Right renal cortex interstitium (tissue), 3 donors: ENCODE data around the gene PAIP1. TPM values are rescaled to one million over a fixed set of nuclear protein-coding genes. Genes with fewer than 3 reads are reported as not detected.
"Not testable (repeated sequence)": the region's sequence is repeated elsewhere in the genome, so short reads cannot be mapped to it uniquely, and the experiment has no call there.

Experiments
- DNase-seq, 3 donors: peaks; one replicate each; pipeline ENCODE4 v3.0.0-alpha.2; 2013; ENCODE audit warnings: low read depth in 3 of 3, low spot score in 2 of 3
- polyA plus RNA-seq, 3 donors: library from polyadenylated mRNA; unstranded; fragments of 120-200 nt; gene quantifications; one replicate each; pipeline ENCODE4 v1.2.1, GENCODE V29; 2013; ENCODE audit not compliant: insufficient read length in 3 of 3

PAIP1 gene, protein sequence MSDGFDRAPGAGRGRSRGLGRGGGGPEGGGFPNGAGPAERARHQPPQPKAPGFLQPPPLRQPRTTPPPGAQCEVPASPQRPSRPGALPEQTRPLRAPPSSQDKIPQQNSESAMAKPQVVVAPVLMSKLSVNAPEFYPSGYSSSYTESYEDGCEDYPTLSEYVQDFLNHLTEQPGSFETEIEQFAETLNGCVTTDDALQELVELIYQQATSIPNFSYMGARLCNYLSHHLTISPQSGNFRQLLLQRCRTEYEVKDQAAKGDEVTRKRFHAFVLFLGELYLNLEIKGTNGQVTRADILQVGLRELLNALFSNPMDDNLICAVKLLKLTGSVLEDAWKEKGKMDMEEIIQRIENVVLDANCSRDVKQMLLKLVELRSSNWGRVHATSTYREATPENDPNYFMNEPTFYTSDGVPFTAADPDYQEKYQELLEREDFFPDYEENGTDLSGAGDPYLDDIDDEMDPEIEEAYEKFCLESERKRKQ
- 100 to 1,000 TPM; 176 to 193 (median 180) TPM for polyA plus RNA-seq

DNA sequence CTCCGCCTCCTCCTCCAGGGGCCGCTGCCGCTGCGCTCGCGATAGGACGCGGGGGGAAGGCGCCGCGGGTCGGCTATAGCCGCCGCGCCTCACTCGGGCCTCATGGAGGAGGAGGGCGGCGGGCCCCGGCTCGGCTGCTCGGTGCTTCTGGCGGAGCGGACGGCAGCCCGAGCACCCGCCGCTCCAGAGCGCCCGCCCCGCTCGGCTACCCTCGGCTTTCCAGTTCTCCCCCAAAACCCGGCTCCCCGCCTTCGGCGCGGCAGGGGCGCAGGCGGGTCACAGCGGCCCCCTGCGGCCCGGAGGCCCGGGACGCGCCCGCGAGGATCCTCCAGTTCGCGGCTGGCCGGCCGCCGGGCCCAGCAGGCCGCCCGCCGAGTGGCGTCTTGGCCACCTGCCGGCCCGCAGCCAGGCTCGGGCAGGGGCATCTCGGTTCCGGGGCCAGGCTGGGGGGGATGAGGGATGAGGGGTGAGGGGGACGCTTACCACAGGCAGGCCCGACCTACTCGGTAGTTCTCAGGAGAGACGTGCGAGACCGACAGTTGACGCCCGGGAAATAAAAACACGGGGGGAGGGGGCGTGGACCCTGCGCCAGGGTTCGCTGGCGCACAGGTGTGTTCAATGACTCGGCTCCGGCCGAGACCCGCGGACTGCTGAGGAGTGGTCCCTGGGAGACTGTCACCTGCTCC, at the start of gene PAIP1:
Gene PAIP1, minus strand, starts transcription at position 221 of the 686 bp plus-strand sequence. CDS start 231 bp downstream, outside the sequence.
- peak; percentile 43 to 73 (median 73) for DNase-seq

DNA sequence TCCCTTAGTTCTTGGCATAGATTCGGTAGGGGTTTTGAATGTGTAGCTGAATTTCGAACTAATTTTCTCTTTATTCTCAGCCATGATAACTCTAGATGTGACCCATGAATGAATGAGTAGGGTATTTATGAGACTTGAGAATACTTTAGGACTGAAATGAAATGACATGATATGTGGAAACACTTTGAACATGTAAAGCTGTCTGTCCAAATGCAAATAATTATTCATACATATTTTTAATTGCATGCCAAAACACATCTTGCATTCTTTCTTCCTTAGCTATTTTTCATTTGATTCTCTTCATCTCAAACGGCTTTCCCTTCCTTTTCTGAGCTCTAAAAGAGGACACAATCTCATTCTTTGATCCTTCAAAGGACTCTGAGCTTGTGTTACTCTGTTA, 49.5 kb upstream of the PAIP1 start:
- no peak for DNase-seq

DNA sequence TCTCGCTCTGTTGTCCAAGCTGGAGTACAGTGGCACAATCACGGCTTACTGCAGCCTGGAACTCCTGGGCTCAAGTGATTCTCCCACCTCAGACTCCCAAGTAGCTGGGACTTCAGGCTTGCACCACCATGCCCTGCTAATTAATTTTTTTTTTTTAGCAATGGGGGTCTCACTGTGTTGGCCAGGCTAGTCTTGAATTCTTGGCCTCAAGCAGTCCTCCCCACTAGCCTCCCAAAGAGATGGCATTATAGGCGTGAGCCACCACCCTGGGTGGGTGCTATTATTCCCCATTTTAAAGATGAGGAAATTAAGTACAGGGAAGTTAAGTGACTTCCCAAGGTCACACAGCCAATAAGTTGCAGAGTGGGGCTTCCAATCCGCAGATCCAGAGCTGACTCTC, 47.8 kb upstream of the PAIP1 start:
- DNase-seq, result no peak

DNA sequence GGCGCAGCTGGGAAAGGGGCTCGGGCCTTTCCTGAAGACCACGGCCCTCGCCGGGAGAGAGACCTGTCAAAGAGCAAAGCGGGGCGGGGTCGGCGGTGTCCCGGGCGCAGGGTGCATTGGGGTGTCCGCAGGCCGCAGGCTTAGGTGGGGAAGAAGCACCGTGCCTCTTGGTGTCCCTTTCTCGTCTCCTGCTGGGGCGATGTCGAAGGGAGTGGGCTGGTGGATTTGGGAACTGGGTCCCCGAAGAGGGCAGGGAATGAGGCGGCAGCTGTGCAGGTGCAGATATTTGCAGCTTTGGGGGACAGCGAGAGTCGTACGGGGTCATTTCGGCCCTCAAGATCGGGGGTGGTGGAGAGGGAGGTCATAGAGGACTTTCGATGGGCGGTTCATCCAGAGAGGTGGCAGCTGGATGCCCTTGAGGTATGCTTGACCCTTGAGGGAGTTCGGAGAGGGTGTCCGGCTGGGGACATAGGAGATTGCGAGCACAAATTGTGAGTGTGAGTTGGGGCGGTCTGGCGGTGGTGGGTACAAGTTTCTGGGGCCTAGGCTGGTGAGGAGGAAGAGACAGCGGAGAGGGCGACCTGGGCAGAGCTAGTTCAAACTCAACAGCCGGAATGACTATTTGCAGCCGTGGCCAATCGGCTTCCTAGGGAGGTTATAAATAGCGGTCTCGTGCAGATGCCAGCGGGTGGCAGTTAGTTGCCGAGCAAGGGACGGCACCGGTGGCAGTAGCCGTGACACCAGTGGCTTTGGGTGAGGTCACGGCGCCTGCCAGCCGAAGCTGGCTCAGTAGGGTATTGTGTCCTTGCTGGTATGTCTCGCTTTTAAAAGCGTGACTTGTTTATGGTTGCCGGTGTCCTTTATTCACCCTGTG, 46.7 kb upstream of the PAIP1 start:
- DNase-seq, result peak; percentile 20 to 27 (median 21)

DNA sequence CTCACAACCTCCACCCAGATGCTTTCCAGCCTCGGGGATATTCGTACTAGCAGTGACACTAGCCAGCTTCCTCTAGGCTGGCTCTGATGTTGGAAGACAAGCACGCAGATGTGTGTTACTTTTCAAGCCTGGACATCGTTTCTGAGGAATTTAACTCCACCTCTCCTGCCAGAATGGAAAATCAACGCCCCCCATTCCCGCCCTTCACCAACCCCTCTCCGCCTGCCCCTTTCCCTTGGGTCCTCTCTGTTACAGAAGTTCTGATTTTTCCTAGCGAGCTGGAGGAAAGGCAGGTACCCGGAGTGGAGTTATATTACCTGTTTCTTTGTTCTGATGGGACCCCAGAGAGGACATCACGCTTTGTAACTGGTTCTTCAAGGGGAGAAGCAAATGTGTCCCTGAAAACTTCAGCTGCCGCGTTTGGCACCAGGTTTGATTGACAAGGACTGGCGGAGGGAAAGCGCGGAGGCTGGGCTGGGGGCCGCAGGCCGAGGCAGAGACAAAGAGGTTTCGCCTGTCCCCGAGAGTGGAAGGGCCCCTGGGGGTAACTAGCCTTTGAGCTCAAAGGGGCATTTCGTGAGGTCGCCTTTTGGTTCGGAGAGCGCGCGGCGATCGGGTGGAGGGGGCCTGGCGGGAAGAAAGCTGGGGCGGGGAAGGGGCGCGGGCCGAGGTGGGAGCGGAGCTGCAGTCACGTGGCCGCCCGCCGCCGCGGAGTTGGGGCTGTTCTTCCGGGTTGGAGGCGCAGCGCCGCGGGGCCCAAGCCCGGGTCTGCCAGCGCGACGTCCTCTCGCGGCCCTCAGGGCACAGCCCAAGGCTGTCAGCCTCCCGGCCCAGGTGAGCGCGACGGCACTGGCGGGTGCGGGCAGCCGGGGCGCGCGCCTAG, 45.8 kb upstream of the PAIP1 start, which contains the start of gene NNT:
Gene NNT, plus strand, starts transcription at position 720 of the 883 bp plus-strand sequence. CDS start 6,016 bp downstream, outside the sequence.
- peak; percentile 54 to 58 (median 58) for DNase-seq

DNA sequence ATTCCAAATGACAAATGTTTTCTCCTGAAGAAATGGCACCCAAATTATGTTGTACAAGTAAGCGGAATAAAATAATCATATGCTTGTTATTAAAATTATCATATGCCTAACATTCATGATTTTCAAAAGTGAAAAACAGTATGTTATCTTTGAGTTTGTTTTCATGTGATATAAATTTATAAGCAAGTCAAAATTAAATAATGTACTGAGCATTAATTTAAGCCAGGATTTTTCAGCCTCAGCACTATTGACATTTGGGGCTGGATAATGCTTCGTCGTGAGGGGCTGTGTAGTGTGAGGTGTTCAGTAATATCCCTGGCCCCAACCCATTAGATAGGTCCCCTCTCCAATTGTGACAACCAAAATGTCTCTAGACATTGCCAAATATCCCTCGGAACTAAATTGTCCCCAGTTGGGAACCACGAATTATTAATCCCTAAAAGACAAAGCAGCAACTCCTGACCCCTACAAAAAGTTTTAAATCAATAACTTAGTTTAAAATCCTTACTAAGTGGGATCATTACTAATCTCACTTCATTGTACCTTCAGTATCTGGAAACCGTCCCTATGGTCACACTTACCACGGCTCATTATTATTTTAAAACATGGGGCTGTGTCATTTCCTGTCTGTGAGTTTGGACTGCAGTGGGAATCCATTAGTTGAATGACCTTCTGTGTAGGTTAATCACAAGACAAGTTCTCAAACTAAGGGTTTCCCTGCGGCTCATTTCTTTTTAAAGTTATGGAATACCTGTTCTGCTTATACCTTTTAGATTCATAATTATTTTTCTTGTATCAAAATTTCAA, 44.8 kb upstream of the PAIP1 start:
- DNase-seq, result peak in 2 of 3 donors; percentile 2 to 7

DNA sequence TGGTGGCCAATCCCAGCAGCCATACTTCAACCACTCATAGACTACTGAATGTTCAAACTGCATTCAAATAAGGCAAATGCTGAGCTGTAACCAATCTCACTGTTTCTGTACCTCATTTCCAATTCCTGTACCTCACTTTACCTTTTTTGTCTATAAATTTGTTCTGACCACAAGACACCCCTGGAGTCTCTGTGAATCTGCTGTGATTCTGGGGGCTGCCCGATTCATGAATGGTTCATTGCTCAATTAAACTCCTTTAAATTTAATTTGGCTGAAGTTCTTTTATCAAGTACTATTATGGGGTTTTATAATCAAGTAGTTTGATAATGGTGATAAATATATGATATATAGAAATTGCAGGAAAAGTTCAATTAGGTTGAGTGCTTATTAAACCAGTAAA, 42.0 kb upstream of the PAIP1 start:
- not testable (repeated sequence) for DNase-seq

DNA sequence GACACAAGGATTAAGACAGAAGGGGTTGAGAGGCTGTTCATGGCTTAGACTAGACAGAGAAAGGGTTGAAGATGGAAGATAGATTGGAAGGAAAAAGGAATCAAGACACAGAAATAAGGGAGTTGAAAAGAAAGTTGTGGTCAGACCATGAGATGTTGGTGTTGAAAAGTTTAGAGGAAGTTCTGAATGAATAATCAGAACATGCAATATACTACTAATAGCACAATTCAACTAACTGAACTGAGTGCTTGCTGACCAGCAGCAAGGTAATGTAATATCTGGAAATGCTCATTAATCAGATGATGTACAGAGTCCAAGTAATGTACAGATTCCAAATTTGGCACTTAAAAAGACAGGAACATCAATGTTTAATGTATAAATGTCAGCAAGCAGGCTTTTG, 35.5 kb upstream of the PAIP1 start:
- DNase-seq, result no peak

DNA sequence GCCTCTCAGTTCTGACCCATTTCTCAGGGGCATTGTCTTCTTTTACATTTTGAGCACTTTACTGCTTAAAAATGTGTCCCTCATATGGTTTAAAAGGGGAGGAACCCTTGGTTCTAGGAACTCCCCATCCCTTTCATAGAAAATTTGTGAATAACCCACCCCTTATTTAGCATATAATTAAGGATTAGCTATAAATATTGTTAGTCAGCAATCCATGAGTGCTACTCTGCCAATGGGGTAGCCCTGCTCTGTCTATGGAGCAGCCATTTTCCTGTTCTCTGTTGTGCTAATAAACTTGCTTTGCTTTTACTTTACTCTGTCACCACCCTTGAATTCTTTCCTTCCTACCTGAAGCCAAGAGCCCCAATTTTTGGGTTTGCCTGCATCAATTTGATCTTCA, 33.8 kb upstream of the PAIP1 start:
- no peak for DNase-seq

DNA sequence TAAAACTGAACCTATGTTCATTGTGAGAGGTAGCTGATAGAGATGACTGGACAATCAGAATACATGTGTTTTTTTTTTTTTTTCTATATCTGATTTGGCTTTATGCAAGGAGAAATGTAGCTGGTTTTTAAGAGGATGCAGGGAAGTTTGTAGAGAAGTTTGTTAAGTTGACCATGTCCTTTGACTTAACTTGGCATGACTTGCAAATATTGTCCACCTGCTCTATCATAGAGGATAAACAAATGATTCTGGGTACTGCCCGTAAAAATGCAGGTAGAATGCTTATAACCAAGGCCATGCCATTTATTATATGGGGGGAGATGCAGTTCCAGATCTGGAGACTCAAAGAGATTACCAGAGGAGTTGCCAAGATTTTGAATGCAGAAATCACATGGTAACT, 32.4 kb upstream of the PAIP1 start:
- no peak for DNase-seq

DNA sequence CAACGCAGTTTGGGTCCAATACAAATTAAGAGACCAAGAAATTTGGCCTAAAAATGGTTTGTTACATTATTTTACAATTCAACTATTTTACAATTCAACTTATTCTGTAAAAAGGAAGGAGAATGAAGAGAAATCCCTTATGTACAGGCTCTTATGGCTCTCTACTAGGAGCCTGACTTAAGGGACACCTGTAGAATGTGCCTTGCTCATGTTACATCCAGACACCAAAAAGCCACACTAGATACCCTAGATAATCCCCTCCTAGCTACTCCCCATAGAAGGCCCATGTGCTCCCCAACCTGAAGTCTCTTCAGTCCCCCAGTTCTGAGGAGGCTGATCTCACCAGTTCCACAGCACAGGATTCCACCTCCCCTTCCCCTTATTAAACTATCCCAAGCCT, 32.0 kb upstream of the PAIP1 start:
- no peak for DNase-seq

DNA sequence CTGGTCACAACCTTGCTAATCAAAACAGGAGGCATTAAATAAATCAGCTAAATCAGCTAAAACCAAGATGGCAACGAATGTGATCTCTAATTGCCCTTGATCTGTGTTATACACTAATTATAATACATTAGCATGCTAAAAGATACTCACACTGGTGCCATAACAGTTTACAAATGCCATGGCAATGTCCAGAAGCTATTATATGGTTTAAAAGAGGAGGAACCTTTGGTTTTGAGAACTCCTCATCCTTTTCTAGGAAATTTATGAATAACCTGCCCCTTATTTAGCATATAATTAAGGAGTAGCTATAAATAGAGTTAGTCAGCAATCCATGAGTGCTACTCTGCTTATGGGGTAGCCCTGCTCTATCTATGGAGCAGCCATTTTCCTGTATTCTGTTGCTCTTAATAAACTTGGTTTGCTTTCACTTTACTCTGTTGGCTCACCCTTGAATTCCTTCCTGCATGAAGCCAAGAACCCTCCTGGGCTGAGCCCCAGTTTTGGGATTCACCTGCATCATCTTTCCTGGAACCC, 27.4 kb upstream of the PAIP1 start:
- no peak for DNase-seq

DNA sequence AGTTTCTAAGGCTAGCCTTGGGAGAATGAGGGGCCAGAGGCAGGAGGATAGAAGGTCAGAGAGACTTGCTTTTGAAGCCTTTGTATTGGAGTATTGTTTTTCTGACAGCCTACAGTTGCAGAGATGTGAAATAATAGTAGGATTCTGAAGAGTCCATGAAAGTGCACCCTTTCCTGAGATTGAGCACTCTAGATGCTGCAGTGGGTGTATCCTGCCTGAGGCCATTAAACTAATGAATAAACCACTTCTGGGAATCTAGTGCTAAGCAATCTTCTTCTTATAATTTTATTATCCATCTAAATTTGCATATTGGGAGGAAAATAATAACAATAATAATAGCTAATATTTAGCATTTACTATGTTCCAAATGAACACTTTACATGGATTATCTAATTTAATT, 26.8 kb upstream of the PAIP1 start:
- DNase-seq, result no peak

DNA sequence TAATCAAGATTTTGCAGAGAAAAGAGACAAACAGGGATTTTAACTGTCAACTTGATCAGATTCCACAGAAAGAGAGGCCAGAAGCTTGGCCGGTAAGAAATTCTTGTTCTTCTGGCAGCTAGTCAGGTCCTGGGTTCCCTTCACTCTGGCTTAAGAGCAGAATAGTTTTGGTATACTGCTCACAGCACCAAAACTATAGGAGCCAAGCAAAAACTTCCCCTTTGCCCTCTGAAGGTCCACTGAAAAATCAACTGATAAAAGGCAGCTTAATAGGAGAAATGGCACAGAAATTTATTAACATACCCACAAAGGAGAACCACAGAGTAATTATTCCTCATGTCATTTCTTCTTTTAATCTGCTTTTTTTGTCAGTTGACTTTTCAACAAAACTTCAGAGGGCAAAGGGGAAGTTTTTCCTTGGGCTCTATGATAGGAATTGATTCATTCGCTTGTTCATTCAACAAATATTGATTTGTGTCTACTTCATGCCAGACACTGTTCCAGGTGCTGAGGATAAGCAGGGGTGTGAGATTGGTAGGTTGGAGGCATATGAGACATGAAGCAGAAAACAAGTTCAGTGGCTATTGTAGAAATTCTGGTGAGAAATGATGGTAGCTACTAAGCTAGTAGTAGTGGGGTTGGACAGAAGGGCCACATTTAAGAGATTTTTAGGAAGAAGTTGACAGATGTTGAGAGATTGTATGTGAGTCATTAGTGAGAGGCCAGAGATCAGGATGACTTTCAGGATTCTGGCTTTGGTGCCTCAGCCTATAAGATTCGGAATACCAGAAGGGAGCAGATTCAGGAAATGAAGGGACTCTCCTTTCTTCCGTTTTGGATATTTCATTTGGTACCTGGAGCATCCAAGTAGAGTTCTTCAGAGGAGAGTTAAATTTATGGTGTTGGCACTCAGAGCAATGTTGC, 25.5 kb upstream of the PAIP1 start:
- no peak for DNase-seq

DNA sequence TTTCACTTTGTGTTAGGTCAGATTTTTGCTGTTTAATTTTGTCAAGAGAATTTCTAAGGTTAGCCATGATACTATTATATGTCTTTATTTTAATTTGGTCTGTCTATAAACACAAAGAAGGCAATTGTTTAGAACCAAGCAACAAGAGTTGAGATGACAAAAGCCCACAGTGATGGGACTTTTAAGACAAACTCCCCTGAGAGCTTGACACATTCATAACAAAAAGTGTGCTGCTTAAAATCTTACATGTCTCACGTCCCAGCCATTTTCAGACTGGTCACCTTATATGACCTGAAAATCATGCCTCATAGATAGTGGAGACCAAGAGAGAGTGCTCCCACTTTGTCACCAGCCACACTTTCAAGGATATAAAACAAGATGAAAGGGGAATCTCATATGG, 24.5 kb upstream of the PAIP1 start:
- no peak for DNase-seq

DNA sequence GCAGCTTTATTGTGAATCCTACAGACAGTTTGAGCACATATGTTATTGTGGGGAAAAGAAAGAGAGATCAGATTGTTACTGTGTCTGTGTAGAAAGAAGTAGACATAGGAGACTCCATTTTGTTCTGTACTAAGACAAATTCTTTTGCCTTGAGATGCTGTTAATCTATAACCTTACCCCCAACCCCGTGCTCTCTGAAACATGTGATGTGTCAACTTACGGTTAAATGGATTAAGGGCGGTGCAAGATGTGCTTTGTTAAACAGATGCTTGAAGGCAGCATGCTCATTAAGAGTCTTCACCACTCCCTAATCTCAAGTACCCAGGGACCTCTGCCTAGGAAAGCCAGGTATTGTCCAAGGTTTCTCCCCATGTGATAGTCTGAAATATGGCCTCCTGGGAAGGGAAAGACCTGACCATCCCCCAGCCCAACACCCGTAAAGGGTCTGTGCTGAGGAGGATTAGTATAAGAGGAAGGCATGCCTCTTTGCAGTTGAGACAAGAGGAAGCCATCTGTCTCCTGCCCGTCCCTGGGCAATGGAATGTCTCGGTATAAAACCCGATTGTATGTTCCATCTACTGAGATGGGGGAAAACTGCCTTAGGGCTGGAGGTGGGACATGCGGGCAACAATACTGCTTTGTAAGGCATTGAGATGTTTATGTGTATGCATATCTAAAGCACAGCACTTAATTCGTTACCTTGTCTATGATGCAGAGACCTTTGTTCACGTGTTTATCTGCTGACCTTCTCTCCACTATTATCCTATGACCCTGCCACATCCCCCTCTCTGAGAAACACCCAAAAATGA, 23.7 kb upstream of the PAIP1 start:
- not testable (repeated sequence) for DNase-seq

DNA sequence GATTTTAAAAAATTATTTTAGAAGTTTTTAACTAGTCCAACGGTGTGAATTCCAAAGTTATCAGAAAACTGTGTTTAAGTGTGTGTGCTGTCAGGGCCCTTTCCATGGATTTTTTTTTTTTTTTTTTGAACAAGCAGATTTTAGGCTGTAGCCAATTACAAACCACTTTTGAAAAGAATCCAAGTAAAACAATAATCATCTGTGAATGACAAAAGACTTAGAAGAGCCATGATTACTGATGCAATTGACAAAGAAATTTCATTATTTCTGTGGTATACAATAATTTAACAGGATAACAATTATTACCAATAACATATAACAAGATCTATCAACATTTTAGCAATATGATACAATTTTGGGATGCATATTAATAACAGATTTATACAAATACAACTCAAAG, 16.2 kb upstream of the PAIP1 start:
- DNase-seq, result no peak
